Prostate gland (tissue), 2 donors: ENCODE results near the gene DNM3. TPM values are rescaled to one million over a fixed set of nuclear protein-coding genes. Genes with fewer than 3 reads are reported as not detected.
A peak's percentile ranks its signal among the peaks of the same experiment; 100 is the strongest.

Experiments used
- DNase-seq: peaks from one replicate; pipeline ENCODE4 v3.0.0-alpha.2; 2019; ENCODE audit warnings: low spot score
- H3K27ac ChIP-seq, 2 donors: fragments of 200-600 bp; sonication (generic); 2 replicates each; pipeline ENCODE4 v1.5.1; 2017 to 2019
- H3K27me3 ChIP-seq: fragments of 200-600 bp; sonication (generic); replicated peaks from 2 replicates; pipeline ENCODE4 v1.5.1; 2019; ENCODE audit not compliant: insufficient read depth
- H3K36me3 ChIP-seq, 2 donors: fragments of 200-600 bp; sonication (generic); 1 replicate in 1 of 2; 2 replicates in 1 of 2; pipeline versions ENCODE4 v1.5.1 to v1.8.1; 2017 to 2019
- H3K4me1 ChIP-seq: fragments of 200-600 bp; sonication (generic); replicated peaks from 2 replicates; pipeline ENCODE4 v1.5.1; 2019
- H3K4me3 ChIP-seq, 2 donors: fragments of 200-600 bp; sonication (generic); 2 replicates each; pipeline ENCODE4 v1.5.1; 2017 to 2019
- H3K9me3 ChIP-seq: fragments of 200-600 bp; sonication (generic); 2 replicates; pipeline ENCODE4 v1.5.1; 2017
- CTCF ChIP-seq, 4 experiments: fragments of 200-600 bp in 2 of 4; fragments of 450-650 bp in 2 of 4; sonication (generic) in 2 of 4; IDR thresholded peaks; 1 replicate in 3 of 4; 2 replicates in 1 of 4; pipeline ENCODE4 v1.5.1; 2016 to 2019; ENCODE audit warnings: antibody characterized with exemption in 4 of 4, mild to moderate bottlenecking in 2 of 4, moderate library complexity in 2 of 4
- POLR2A ChIP-seq: fragments of 450-650 bp; IDR thresholded peaks from one replicate; pipeline ENCODE4 v1.6.1; 2016; ENCODE audit warnings: antibody characterized with exemption, mild to moderate bottlenecking
- POLR2AphosphoS5 ChIP-seq: sonication (generic); formaldehyde crosslinking; IDR thresholded peaks from one replicate; pipeline ENCODE4 v1.6.1; 2017; ENCODE audit warnings: antibody characterized with exemption
- WGBS: methylation state at CpG from one replicate; pipeline ENCODE4 v1.1.5; 2018; 5-methylcytosine and 5-hydroxymethylcytosine counted together
- intact Hi-C: fragments of 100-400 bp; cut with DNase I; formaldehyde crosslinking; loops from one replicate; pipeline ENCODE4 v1.14.2; 2022
- total RNA-seq, 2 donors: library from RNA; depleted of rRNA; stranded (reverse); fragments of >200 nt; gene quantifications; one replicate each; pipeline ENCODE4 v1.1.0, GENCODE V29; 2016

DNM3 gene
- total RNA-seq, 2 donors from 2014 or later: 2.3 to 5.3 TPM

GRCh38 chr1:172144445-172145061 is 303.3 kb downstream of the DNM3 start:
- no peaks in the 10 kb centered on the region for H3K36me3 ChIP-seq
- H3K27me3 ChIP-seq: no peaks in the 10 kb centered on the region
- peak; percentile 60 for TF ChIP-seq POLR2AphosphoS5
- TF ChIP-seq POLR2A: no peak
- no peak for TF ChIP-seq CTCF (IDR thresholded peaks at IDR 0.05)
- peak; percentile 23 for DNase-seq
- 59% methylated on average over 13 of the region's 13 CpGs for WGBS
- no peaks in the 10 kb centered on the region for H3K9me3 ChIP-seq
- peak overlapping the region; percentile 26 to 28 for H3K4me3 ChIP-seq
- intact Hi-C loops: loop anchor here (2.0 to 5.0 kb wide), 3 partner anchors 38 to 254 kb away; no protein-coding TSS in a partner anchor
- H3K4me1 ChIP-seq: no peaks in the 10 kb centered on the region
- peak overlapping the region; percentile 68 to 69 for H3K27ac ChIP-seq

- H3K4me3 ChIP-seq: peak overlapping the region in 1 of 2 donors; percentile 28
- no peaks in the 10 kb centered on the region for H3K27me3 ChIP-seq
- H3K4me1 ChIP-seq: no peaks in the 10 kb centered on the region
- no peaks in the 10 kb centered on the region for H3K9me3 ChIP-seq
- intact Hi-C loops: loop anchor here (2.0 to 5.0 kb wide), 3 partner anchors 37 to 254 kb away; no protein-coding TSS in a partner anchor
- DNase-seq: no peak
- peak overlapping the region; percentile 68 to 69 for H3K27ac ChIP-seq
- no peak for TF ChIP-seq POLR2AphosphoS5
- no peak for TF ChIP-seq POLR2A
- TF ChIP-seq CTCF (IDR thresholded peaks at IDR 0.05): no peak
- WGBS: 48% methylated on average over 2 of the region's 2 CpGs
- no peaks in the 10 kb centered on the region for H3K36me3 ChIP-seq
Measured at GRCh38 chr1:172145231-172145651, 303.9 kb downstream of the DNM3 start.

- Histone ChIP-seq H3K4me3 (no peak overlapping the region), H3K9me3 (no peaks in the 10 kb centered on the region), H3K4me1 (no peaks in the 10 kb centered on the region), H3K27me3 (no peaks in the 10 kb centered on the region), H3K36me3 (no peaks in the 10 kb centered on the region), H3K27ac (peak overlapping the region; percentile 68 to 69)
- WGBS: 60% methylated on average over 6 of the region's 6 CpGs
- TF ChIP-seq POLR2A (no peak), POLR2AphosphoS5 (no peak), CTCF (IDR thresholded peaks at IDR 0.05) (no peak)
- intact Hi-C loops: loop anchor here (2.0 to 5.0 kb wide), 3 partner anchors 37 to 253 kb away; no protein-coding TSS in a partner anchor
- no peak for DNase-seq
Measured at GRCh38 chr1:172145656-172146055, 304.4 kb downstream of the DNM3 start.

GRCh38 chr1:172146141-172146850 is 305.0 kb downstream of the DNM3 start:
- Histone ChIP-seq H3K27ac (peak overlapping the region; percentile 68 to 69), H3K9me3 (no peaks in the 10 kb centered on the region), H3K4me1 (no peaks in the 10 kb centered on the region), H3K4me3 (no peak overlapping the region), H3K27me3 (no peaks in the 10 kb centered on the region), H3K36me3 (no peaks in the 10 kb centered on the region)
- 86% methylated on average over 1 of the region's 1 CpG for WGBS
- intact Hi-C loops: loop anchor here (5.0 kb wide), 2 partner anchors 36 to 211 kb away; no protein-coding TSS in a partner anchor
- DNase-seq: no peak
- no peak for TF ChIP-seq POLR2AphosphoS5
- TF ChIP-seq CTCF (IDR thresholded peaks at IDR 0.05): no peak
- no peak for TF ChIP-seq POLR2A
